Mucosa of stomach (tissue), 1 donor: ENCODE measurements around the gene RASSF5.

Experiments used
- H3K27me3 ChIP-seq: one replicate; pipeline ENCODE4 v1.7.0; 2013; ENCODE audit warnings: mild to moderate bottlenecking, low read length; ENCODE audit not compliant: control insufficient read depth, insufficient read depth
- H3K36me3 ChIP-seq: one replicate; pipeline ENCODE4 v1.7.0; 2013; ENCODE audit warnings: low read length; ENCODE audit not compliant: control insufficient read depth, insufficient read depth
- H3K4me1 ChIP-seq: one replicate; pipeline ENCODE4 v1.7.0; 2013; ENCODE audit warnings: mild to moderate bottlenecking, low read length; ENCODE audit not compliant: control insufficient read depth, insufficient read depth
- H3K4me3 ChIP-seq: one replicate; pipeline ENCODE4 v1.7.0; 2013; ENCODE audit warnings: low read length
- H3K9ac ChIP-seq: one replicate; pipeline ENCODE4 v1.7.0; 2013; ENCODE audit warnings: mild to moderate bottlenecking, low read length, moderate library complexity
- H3K9me3 ChIP-seq: one replicate; pipeline ENCODE4 v1.7.0; 2013; ENCODE audit warnings: mild to moderate bottlenecking, low read length, moderate library complexity; ENCODE audit not compliant: control insufficient read depth
- donor health status: Pancreatic carcinoma.

The RASSF5 gene

GRCh38 chr1:206526064-206526911 lies 19.0 kb downstream of the RASSF5 start:
- H3K9ac ChIP-seq = no peak overlapping the region
- no peaks in the 10 kb centered on the region for H3K27me3 ChIP-seq
- H3K4me3 ChIP-seq = no peak overlapping the region
- H3K36me3 ChIP-seq = no peaks in the 10 kb centered on the region
- no peaks in the 10 kb centered on the region for H3K9me3 ChIP-seq
- H3K4me1 ChIP-seq = peaks cover 6% of the 10 kb centered on the region

- H3K4me1 ChIP-seq = no peaks in the 10 kb centered on the region
- H3K27me3 ChIP-seq = no peaks in the 10 kb centered on the region
- H3K9me3 ChIP-seq = no peaks in the 10 kb centered on the region
- no peak overlapping the region for H3K9ac ChIP-seq
- H3K4me3 ChIP-seq = no peak overlapping the region
- H3K36me3 ChIP-seq = no peaks in the 10 kb centered on the region
These were observed 22.1 kb downstream of the RASSF5 start for GRCh38 chr1:206529425-206529824.

- peaks cover 17% of the 10 kb centered on the region for H3K4me1 ChIP-seq
- H3K9me3 ChIP-seq = no peaks in the 10 kb centered on the region
- no peaks in the 10 kb centered on the region for H3K36me3 ChIP-seq
- no peaks in the 10 kb centered on the region for H3K27me3 ChIP-seq
- H3K4me3 ChIP-seq = no peak overlapping the region
- H3K9ac ChIP-seq = no peak overlapping the region
These were observed 25.0 kb downstream of the RASSF5 start for GRCh38 chr1:206532368-206532767.

GRCh38 chr1:206534552-206534951 lies 27.2 kb downstream of the RASSF5 start:
- Histone ChIP-seq H3K4me3 (no peak overlapping the region), H3K4me1 (peaks cover 25% of the 10 kb centered on the region), H3K36me3 (no peaks in the 10 kb centered on the region), H3K9ac (no peak overlapping the region), H3K27me3 (no peaks in the 10 kb centered on the region), H3K9me3 (no peaks in the 10 kb centered on the region)

GRCh38 chr1:206535853-206536188 lies 28.5 kb downstream of the RASSF5 start:
- peaks cover 37% of the 10 kb centered on the region for H3K4me1 ChIP-seq
- H3K36me3 ChIP-seq = no peaks in the 10 kb centered on the region
- no peaks in the 10 kb centered on the region for H3K9me3 ChIP-seq
- no peak overlapping the region for H3K9ac ChIP-seq
- no peak overlapping the region for H3K4me3 ChIP-seq
- no peaks in the 10 kb centered on the region for H3K27me3 ChIP-seq

GRCh38 chr1:206537141-206537540 lies 29.8 kb downstream of the RASSF5 start:
- Histone ChIP-seq H3K4me3 (no peak overlapping the region), H3K27me3 (no peaks in the 10 kb centered on the region), H3K9me3 (no peaks in the 10 kb centered on the region), H3K9ac (no peak overlapping the region), H3K36me3 (no peaks in the 10 kb centered on the region), H3K4me1 (peaks cover 37% of the 10 kb centered on the region)

- no peaks in the 10 kb centered on the region for H3K27me3 ChIP-seq
These were observed 30.9 kb downstream of the RASSF5 start for GRCh38 chr1:206538086-206538770.

GRCh38 chr1:206538901-206539640 lies 31.7 kb downstream of the RASSF5 start:
- peaks cover 37% of the 10 kb centered on the region for H3K4me1 ChIP-seq
- no peaks in the 10 kb centered on the region for H3K27me3 ChIP-seq
- H3K4me3 ChIP-seq = no peak overlapping the region
- peak overlapping the region; percentile 26 for H3K9ac ChIP-seq
- H3K36me3 ChIP-seq = no peaks in the 10 kb centered on the region
- H3K9me3 ChIP-seq = no peaks in the 10 kb centered on the region

More at GRCh38 chr1:206538086-206538770, 30.9 kb downstream of the RASSF5 start:
- H3K4me1 ChIP-seq = peaks cover 37% of the 10 kb centered on the region
- H3K36me3 ChIP-seq = no peaks in the 10 kb centered on the region
- no peak overlapping the region for H3K9ac ChIP-seq
- no peak overlapping the region for H3K4me3 ChIP-seq
- no peaks in the 10 kb centered on the region for H3K9me3 ChIP-seq

- Histone ChIP-seq H3K9ac (no peak overlapping the region), H3K36me3 (no peaks in the 10 kb centered on the region), H3K4me3 (no peak overlapping the region), H3K27me3 (no peaks in the 10 kb centered on the region), H3K4me1 (peaks cover 35% of the 10 kb centered on the region), H3K9me3 (no peaks in the 10 kb centered on the region)
These were observed 32.9 kb downstream of the RASSF5 start for GRCh38 chr1:206540044-206540780.

GRCh38 chr1:206541236-206541833 lies 34.0 kb downstream of the RASSF5 start:
- no peak overlapping the region for H3K9ac ChIP-seq
- H3K4me3 ChIP-seq = no peak overlapping the region
- H3K27me3 ChIP-seq = no peaks in the 10 kb centered on the region
- no peaks in the 10 kb centered on the region for H3K9me3 ChIP-seq
- peaks cover 25% of the 10 kb centered on the region for H3K4me1 ChIP-seq
- no peaks in the 10 kb centered on the region for H3K36me3 ChIP-seq

- Histone ChIP-seq H3K27me3 (no peaks in the 10 kb centered on the region), H3K36me3 (no peaks in the 10 kb centered on the region), H3K4me1 (peaks cover 11% of the 10 kb centered on the region), H3K9me3 (no peaks in the 10 kb centered on the region), H3K9ac (no peak overlapping the region), H3K4me3 (no peak overlapping the region)
These were observed 37.4 kb downstream of the RASSF5 start for GRCh38 chr1:206544562-206545257.
